NCI-H1930 (cell line): ENCODE data around the gene TP53TG3B.
"Not testable (repeated sequence)": the region's sequence is repeated elsewhere in the genome, so short reads cannot be mapped to it uniquely, and the experiment has no call there.

Experiments
- DNase-seq, 2 experiments: peaks; one replicate each; lab custom pipeline; 2025; lab: John Stamatoyannopoulos, UW

Gene TP53TG3B, protein sequence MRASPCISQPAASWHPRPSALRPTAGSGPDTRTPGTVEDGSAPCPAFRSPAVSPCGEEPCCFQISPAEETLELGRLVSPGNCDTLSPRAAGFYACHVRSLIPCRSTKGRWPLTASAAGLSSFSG

DNA sequence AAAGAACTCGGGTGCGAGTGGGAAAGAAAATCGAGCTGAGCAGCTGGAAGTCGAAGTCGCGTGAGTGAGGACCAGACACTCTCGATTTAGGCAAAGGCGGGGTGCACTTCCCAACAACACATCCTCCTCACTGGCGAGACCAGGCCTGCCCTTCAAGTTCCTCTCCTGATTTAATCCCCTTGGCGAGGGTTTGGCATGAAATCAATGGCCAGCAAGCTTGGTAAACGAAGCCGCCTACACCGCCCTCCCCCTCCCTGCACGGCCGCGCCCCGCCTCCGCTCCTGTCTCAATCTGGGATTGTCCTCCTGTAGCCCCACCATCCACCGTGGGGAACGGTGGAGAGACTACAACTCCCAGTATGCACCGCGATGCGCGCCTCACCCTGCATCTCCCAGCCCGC lies at the start of gene TP53TG3B:
TP53TG3B (plus strand) TSS at position 301 of the 400 bp plus-strand sequence; CDS start at position 369, 68 bp downstream.
- not testable (repeated sequence) for DNase-seq

DNA sequence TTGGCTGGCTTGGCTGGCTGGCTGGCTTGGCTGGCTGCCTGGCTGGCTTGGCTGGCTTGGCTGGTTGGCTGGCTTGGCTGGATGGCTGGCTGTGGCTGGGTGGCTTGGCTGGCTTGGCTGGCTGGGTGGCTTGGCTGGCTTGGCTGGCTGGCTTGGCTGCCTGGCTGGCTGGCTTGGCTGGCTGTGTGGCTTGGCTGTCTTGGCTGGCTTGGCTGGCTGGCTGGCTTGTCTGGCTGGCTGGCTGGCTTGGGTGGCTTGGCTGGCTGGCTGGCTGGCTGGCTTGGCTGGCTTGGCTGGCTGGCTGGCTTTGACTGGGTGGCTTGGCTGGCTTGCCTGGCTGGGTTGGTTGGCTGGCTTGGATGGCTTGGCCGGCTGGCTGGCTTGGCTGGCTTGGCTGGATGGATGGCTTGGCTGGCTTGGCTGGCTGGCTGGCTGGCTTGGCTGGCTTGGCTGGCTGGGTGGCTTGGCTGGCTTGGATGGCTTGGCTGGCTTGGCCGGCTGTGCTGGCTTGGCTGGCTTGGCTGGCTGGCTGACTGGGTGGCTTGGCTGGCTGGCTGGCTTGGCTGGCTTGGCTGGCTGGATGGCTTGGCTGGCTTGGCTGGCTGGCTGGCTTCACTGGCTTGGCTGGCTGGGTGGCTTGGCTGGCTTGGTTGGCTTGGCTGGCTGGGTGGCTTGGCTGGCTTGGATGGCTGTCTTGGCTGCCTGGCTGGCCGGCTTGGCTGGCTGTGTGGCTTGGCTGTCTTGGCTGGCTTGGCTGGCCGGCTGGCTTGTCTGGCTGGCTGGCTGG lies 24.2 kb upstream of the TP53TG3B start:
- DNase-seq, result not testable (repeated sequence)

DNA sequence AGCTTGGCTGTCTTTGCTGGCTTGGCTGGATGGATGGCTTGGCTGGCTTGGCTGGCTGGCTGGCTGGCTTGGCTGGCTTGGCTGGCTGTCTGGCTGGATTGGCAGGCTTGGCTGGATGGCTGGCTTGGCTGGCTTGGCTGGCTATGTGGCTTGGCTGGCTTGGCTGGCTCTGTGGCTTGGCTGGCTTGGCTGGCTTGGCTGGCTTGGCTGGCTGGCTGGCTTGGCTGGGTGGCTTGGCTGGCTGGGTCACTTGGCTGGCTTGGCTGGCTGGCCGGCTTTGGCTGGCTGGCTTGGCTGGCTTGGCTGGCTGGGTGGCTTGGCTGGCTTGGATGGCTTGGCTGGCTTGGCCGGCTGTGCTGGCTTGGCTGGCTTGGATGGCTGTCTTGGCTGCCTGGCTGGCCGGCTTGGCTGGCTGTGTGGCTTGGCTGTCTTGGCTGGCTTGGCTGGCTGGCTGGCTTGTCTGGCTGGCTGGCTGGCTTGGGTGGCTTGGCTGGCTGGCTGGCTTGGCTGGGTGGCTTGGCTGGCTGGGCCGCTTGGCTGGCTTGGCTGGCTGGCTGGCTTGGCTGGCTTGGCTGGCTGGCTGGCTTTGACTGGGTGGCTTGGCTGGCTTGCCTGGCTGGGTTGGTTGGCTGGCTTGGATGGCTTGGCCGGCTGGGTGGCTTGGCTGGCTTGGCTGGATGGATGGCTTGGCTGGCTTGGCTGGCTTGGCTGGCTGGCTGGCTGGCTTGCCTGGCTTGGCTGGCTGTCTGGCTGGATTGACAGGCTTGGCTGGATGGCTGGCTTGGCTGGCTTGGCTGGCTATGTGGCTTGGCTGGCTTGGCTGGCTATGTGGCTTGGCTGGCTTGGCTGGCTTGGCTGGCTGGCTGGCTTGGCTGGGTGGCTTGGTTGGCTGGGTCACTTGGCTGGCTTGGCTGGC lies 22.8 kb upstream of the TP53TG3B start:
- not testable (repeated sequence) for DNase-seq

DNA sequence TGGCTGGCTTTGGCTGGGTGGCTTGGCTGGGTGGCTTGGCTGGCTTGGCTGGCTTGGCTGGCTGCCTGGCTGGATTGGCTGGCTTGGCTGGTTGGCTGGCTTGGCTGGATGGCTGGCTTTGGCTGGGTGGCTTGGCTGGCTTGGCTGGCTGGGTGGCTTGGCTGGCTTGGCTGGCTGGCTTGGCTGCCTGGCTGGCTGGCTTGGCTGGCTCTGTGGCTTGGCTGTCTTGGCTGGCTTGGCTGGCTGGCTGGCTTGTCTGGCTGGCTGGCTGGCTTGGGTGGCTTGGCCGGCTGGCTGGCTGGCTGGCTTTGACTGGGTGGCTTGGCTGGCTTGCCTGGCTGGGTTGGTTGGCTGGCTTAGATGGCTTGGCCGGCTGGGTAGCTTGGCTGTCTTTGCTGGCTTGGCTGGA lies 22.1 kb upstream of the TP53TG3B start:
- DNase-seq, result not testable (repeated sequence)

DNA sequence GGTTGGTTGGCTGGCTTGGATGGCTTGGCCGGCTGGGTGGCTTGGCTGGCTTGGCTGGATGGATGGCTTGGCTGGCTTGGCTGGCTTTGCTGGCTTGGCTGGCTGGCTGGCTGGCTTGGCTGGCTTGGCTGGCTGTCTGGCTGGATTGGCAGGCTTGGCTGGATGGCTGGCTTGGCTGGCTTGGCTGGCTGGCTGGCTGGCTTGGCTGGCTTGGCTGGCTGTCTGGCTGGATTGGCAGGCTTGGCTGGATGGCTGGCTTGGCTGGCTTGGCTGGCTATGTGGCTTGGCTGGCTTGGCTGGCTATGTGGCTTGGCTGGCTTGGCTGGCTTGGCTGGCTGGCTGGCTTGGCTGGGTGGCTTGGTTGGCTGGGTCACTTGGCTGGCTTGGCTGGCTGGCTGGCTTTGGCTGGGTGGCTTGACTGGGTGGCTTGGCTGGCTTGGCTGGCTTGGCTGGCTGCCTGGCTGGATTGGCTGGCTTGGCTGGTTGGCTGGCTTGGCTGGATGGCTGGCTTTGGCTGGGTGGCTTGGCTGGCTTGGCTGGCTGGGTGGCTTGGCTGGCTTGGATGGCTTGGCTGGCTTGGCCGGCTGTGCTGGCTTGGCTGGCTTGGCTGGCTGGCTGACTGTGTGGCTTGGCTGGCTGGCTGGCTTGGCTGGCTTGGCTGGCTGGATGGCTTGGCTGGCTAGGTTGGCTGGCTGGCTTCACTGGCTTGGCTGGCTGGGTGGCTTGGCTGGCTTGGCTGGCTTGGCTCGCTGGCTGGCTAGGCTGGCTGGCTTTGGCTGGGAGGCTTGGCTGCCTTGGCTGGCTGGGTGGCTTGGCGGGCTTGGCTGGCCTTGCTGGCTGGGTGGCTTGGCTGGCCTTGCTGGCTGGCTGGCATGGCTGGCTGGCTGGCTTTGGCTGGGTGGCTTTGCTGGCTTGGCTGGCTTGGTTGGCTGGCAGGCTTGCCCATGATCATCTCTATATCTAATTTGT lies 21.3 kb upstream of the TP53TG3B start:
- not testable (repeated sequence) for DNase-seq
